Measurements from ENCODE around the gene ATP2B3.

DNA sequence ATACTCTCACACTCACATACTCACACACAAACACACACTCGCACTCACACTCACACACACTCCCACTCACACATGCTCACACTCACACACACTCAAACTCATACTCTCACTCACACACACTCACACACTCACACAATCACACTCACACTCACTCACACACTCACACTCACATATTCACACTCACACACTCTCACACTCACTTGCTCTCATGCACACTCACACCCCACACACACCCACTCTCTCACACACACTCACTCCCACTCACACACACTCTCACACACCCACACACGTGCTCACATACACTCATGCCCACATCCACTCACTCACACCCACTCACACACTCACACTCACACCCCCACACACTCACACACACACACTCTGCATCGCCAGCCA, 4.9 kb upstream of the ATP2B3 start:
- TF ChIP-seq POLR2AphosphoS5 (IDR thresholded peaks at IDR 0.05; ENCODE audit: insufficient read depth, low read depth, low read length) (no peak), EZH2 (IDR thresholded peaks at IDR 0.05; ENCODE audit: borderline replicate concordance, low read depth, low read length, severe bottlenecking) (no peak), JUN (IDR thresholded peaks at IDR 0.05; ENCODE audit: borderline replicate concordance, insufficient read depth, insufficient read length, low read depth) (no peak), POLR2A (IDR thresholded peaks at IDR 0.05; ENCODE audit: low read depth, low read length) (peak; percentile 67), MYC (IDR thresholded peaks at IDR 0.05; ENCODE audit: low read depth, low read length) (no peak)
- TF ChIP-seq, protein P1, sequence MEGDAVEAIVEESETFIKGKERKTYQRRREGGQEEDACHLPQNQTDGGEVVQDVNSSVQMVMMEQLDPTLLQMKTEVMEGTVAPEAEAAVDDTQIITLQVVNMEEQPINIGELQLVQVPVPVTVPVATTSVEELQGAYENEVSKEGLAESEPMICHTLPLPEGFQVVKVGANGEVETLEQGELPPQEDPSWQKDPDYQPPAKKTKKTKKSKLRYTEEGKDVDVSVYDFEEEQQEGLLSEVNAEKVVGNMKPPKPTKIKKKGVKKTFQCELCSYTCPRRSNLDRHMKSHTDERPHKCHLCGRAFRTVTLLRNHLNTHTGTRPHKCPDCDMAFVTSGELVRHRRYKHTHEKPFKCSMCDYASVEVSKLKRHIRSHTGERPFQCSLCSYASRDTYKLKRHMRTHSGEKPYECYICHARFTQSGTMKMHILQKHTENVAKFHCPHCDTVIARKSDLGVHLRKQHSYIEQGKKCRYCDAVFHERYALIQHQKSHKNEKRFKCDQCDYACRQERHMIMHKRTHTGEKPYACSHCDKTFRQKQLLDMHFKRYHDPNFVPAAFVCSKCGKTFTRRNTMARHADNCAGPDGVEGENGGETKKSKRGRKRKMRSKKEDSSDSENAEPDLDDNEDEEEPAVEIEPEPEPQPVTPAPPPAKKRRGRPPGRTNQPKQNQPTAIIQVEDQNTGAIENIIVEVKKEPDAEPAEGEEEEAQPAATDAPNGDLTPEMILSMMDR (IDR thresholded peaks at IDR 0.05; ENCODE audit: extremely low read depth in 1 of 2, insufficient read depth in 1 of 2, low read depth in 1 of 2, low read length in 2 of 2) = no peak
- TF ChIP-seq, protein P2, sequence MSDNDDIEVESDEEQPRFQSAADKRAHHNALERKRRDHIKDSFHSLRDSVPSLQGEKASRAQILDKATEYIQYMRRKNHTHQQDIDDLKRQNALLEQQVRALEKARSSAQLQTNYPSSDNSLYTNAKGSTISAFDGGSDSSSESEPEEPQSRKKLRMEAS (IDR thresholded peaks at IDR 0.05; ENCODE audit: insufficient read depth, insufficient read length) = no peak
